Endometrial microvascular endothelial cells (primary cell): ENCODE measurements around the gene NOP56. TPM values are rescaled to one million over a fixed set of nuclear protein-coding genes. Genes with fewer than 3 reads are reported as not detected.

Experiments
- in situ Hi-C: cut with HindIII; loops from 2 replicates; pipeline ENCODE4 v1.10.0; 2017; ENCODE audit warnings: low sequenced_read_pairs, low pct_unique_long_range_greater_than_20kb; ENCODE audit errors: inconsistent ontology term
- total RNA-seq: library from RNA; depleted of rRNA; stranded (reverse); fragments of >200 nt; gene quantifications from one replicate; pipeline ENCODE4 v1.2.3, GENCODE V29; 2015; ENCODE audit errors: inconsistent ontology term

NOP56 gene, protein sequence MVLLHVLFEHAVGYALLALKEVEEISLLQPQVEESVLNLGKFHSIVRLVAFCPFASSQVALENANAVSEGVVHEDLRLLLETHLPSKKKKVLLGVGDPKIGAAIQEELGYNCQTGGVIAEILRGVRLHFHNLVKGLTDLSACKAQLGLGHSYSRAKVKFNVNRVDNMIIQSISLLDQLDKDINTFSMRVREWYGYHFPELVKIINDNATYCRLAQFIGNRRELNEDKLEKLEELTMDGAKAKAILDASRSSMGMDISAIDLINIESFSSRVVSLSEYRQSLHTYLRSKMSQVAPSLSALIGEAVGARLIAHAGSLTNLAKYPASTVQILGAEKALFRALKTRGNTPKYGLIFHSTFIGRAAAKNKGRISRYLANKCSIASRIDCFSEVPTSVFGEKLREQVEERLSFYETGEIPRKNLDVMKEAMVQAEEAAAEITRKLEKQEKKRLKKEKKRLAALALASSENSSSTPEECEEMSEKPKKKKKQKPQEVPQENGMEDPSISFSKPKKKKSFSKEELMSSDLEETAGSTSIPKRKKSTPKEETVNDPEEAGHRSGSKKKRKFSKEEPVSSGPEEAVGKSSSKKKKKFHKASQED
- total RNA-seq: 190 TPM

DNA sequence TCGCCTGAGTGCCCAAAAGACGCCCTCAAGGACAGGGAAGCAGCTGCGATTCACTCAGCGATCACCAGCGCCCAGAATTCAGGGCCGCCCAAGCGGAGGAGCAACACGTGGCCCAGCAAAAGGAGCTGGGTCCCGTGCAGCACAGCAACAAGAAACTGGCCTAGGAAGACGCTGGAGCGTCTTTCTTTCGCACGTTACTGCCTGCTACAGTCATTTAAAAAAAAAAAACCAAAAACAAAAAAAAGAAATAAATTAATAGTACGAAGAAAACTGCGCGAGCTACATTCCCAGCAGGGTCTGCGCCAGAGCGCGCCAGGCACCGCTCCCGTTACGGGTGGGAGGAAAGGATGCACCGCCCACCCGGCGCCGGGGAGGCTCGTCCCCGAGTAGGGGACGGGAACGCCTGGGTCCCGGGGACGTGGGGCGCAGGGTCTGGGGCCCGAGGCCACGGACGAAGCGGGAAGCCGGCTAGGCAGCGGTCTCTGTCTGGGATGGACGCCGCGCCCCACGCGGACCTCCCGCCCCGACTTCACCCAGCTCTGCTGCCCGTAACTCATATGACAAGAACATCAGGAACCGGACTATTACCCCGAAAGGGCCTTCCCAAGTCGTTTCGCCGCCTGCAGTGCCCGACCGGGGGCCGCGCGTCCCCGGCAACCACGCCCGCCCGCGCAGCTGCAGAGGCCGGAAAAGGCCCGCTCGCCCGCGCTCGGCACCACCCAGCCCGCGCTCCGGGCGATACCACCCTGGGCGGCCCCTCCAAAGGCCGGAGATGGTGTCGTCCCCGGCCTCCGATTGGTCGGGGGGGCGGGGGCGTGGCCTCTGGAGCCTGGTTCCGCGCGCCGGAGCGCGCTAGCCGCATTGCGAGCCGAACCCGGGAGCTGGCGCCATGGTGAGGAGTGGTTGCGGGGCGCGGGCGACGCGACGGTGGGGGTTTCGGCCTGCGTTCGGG, at the start of gene NOP56:
Gene NOP56, plus strand, starts transcription at position 861 of the 952 bp plus-strand sequence. Its CDS starts 29 bp downstream, at position 890.
- in situ Hi-C loops: no loop called here

DNA sequence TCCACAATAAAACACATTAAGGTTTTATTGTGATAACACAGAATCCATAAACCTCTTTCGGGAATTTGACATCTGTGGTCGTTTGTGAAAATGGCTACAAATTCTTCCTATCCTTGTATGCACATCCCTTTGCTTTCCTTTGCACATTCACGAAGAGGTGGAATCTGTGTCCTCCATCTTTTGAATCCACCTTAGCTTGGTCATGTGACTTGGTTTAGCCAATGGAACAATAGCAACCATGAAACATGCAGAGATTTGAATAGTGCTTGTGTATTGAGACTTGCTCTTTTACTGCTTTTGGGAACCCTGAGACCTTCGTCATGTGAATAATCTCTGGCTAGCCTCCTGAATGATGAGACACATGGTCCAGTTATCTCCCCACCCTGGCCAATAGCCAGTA, 49.7 kb upstream of the NOP56 start:
- in situ Hi-C loops: no loop called here

GRCh38 chr20:2603816-2604505, 48.5 kb upstream of the NOP56 start:
- in situ Hi-C loops: no loop called here

DNA sequence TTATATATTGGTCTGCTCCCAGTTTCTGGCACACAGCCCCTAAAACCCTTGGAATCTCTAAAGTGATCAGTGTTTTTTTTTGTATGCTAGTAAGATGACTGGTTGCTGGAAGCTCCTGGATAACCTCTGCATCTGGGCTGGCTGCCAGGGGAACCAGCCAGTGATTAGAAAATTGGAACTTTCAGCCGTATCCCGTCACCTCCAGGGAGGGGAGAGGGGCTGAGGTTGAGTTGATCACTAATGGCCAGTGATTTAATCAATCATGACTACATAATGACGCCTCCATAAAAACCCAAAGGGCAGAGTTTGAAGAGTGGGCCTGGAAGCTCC, 48.0 kb upstream of the NOP56 start:
- in situ Hi-C loops: no loop called here

- in situ Hi-C loops: no loop called here
Observed at GRCh38 chr20:2606507-2607006, 45.9 kb upstream of the NOP56 start.

DNA sequence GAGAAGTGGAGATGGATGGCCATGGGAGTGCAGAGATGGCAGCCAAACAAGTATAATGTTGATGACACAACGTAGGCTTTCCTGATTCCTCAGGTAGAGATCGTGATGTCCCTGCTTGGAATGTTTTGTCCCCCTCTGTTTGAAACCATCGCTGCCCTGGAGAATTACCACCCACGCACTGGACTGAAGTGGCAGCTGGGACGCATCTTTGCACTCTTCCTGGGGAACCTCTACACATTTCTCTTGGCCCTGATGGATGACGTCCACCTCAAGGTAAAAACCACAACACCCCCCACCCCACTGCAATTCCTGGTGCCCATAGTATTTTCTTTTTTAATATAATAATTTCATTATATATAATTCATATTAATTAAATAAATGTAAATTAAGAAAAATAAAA, 42.1 kb upstream of the NOP56 start:
- in situ Hi-C loops: no loop called here

GRCh38 chr20:2610941-2611720, 41.3 kb upstream of the NOP56 start:
- in situ Hi-C loops: no loop called here

DNA sequence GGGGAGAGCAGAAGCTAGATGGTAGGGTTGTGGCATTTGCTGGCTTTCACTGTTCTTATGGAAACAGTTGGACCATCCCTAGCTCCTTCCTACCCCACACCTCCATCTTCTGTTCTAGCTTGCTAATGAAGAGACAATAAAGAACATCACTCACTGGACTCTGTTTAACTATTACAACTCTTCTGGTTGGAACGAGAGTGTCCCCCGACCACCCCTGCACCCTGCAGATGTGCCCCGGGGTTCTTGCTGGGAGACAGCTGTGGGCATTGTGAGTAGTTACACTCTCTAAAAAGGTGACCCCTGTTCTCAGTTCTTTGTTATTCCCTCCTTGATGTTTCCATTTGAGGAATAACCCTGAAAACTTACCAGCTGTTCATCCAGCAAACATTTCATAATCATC, 40.4 kb upstream of the NOP56 start:
- in situ Hi-C loops: no loop called here

GRCh38 chr20:2616634-2617033, 35.8 kb upstream of the NOP56 start:
- in situ Hi-C loops: no loop called here

GRCh38 chr20:2617099-2617714, 35.2 kb upstream of the NOP56 start:
- in situ Hi-C loops: no loop called here

GRCh38 chr20:2618815-2619214, 33.6 kb upstream of the NOP56 start:
- in situ Hi-C loops: no loop called here

GRCh38 chr20:2619337-2619736, 33.1 kb upstream of the NOP56 start:
- in situ Hi-C loops: no loop called here

GRCh38 chr20:2619961-2620595, 32.4 kb upstream of the NOP56 start:
- in situ Hi-C loops: no loop called here

DNA sequence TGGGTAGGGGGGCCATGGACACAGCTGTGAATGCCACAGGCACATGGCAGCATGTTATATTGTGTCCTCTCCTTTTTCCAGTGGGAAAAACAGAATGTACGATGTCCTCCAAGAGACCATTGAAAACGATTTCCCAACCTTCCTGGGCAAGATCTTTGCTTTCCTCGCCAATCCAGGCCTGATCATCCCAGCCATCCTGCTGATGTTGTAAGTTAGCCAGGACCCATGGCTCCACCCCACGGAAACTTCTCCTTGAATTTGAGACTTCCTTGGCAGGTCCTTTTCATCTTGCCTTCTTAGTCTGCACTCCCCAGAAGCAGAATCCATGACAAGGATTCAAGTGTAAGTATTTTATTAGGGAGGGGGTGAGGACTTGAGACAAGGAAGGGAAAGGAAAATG, 28.2 kb upstream of the NOP56 start:
- in situ Hi-C loops: no loop called here

DNA sequence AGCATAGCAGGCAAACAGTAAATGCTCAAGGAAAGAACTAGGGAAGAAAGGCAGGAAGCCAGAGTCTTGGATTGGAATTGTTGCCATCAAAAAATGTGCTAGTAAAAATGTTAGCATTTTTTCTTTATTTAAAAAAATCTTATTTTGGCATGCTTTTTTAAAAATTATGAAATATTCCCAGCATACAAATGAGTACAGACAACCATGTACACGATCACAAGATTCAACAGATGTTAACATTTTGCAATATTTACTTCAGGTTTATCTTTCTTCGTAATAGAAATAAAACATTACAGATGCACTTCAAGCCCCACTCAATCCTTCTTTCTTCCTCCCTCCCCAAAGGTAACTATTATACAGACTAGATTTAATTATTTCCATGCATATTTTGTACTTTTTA, 27.4 kb upstream of the NOP56 start:
- in situ Hi-C loops: no loop called here

DNA sequence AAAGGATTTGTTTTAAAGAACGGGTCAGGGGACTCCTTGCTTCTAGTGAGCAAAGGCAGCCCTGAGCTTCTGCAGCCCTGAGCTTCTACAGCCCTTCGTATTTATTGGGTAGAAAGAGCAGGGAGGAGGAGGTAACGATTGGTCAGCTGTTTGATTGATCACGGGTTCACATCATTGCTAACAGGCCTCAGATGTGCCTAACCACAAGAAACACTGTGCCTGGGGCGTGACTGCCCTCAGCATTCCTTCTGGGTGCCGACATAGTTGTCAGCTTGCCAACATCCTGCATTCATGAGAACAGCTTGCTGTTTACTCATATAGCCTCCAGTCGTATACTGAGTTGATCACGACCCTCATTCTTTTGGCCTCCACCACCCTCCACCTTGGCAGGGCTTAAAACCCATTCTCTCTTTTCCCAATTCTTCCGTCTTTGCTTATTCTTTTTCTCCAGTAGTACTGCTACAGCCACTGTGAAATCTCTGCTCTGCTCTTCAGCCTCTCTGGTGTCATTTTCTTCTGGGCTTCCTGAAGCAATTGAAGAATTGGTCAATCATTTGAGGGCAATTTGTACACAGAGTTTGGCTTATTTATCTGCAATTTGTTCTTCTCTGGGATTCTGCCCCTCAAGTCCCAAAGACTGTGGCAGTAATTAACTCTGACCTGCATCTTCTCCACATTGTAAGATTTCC, 25.4 kb upstream of the NOP56 start:
- in situ Hi-C loops: no loop called here

- in situ Hi-C loops: no loop called here
Observed at GRCh38 chr20:2631228-2631627, 21.2 kb upstream of the NOP56 start.
